Astrocyte (in vitro differentiated cells and primary cell): ENCODE measurements around the gene ZDHHC1. TPM values are rescaled to one million over a fixed set of nuclear protein-coding genes. Genes with fewer than 3 reads are reported as not detected.
A peak's percentile ranks its signal among the peaks of the same experiment; 100 is the strongest.

Experiments used
- DNase-seq: peaks from one replicate; pipeline ENCODE4 v3.0.0-alpha.2; 2010; ENCODE audit warnings: low read depth
- FAIRE-seq: peaks from 2 replicates; lab custom pipeline; 2011; peaks lifted over from hg19 to GRCh38; lab: Jason Lieb, UNC
- H2AFZ ChIP-seq: 2 replicates; pipeline ENCODE4 v1.6.0; 2012; ENCODE audit warnings: low read depth, low read length, inconsistent platforms
- H3K27ac ChIP-seq: 2 replicates; pipeline ENCODE4 v1.5.1; 2011; ENCODE audit warnings: low read depth, low read length, inconsistent platforms
- H3K27me3 ChIP-seq: 2 replicates; pipeline ENCODE4 v1.6.0; 2011; ENCODE audit warnings: low read length, inconsistent platforms; ENCODE audit not compliant: insufficient read depth
- H3K36me3 ChIP-seq: 2 replicates; pipeline ENCODE4 v1.5.1; 2011; ENCODE audit warnings: low read length, inconsistent platforms; ENCODE audit not compliant: insufficient read depth
- H3K4me1 ChIP-seq: 2 replicates; pipeline ENCODE4 v1.5.1; 2011; ENCODE audit warnings: low read length, inconsistent platforms; ENCODE audit not compliant: insufficient read depth
- H3K4me2 ChIP-seq: 2 replicates; pipeline ENCODE4 v1.6.0; 2012; ENCODE audit warnings: low read length, inconsistent platforms
- H3K4me3 ChIP-seq: 2 replicates; pipeline ENCODE4 v1.5.1; 2011; ENCODE audit warnings: low read depth, mild to moderate bottlenecking, low read length, inconsistent platforms; ENCODE audit not compliant: insufficient read depth
- H3K79me2 ChIP-seq: 2 replicates; pipeline ENCODE4 v1.6.0; 2012; ENCODE audit warnings: mild to moderate bottlenecking, low read length, inconsistent platforms; ENCODE audit not compliant: insufficient read depth
- H3K9ac ChIP-seq: 2 replicates; pipeline ENCODE4 v1.6.0; 2012; ENCODE audit warnings: mild to moderate bottlenecking, low read length, inconsistent platforms
- H3K9me3 ChIP-seq: 2 replicates; pipeline ENCODE4 v1.5.1; 2012; ENCODE audit warnings: low read depth, mild to moderate bottlenecking, low read length, inconsistent platforms; ENCODE audit not compliant: insufficient read depth
- H4K20me1 ChIP-seq: 2 replicates; pipeline ENCODE4 v1.6.0; 2012; ENCODE audit warnings: low read length, inconsistent platforms; ENCODE audit not compliant: insufficient read depth
- H3K27ac Mint-ChIP-seq: one replicate; pipeline ENCODE4 v1.8.0; 2021; ENCODE audit warnings: mild to moderate bottlenecking, mixed read lengths; ENCODE audit not compliant: unreplicated experiment
- H3K27me3 Mint-ChIP-seq: one replicate; pipeline ENCODE4 v1.8.0; 2021; ENCODE audit warnings: low read depth, mixed read lengths; ENCODE audit not compliant: unreplicated experiment
- H3K36me3 Mint-ChIP-seq: one replicate; pipeline ENCODE4 v1.8.0; 2021; ENCODE audit warnings: low read depth, mixed read lengths; ENCODE audit not compliant: unreplicated experiment
- H3K4me1 Mint-ChIP-seq: one replicate; pipeline ENCODE4 v1.8.0; 2021; ENCODE audit warnings: low read depth, mixed read lengths; ENCODE audit not compliant: unreplicated experiment
- H3K4me3 Mint-ChIP-seq: one replicate; pipeline ENCODE4 v1.8.0; 2021; ENCODE audit warnings: mild to moderate bottlenecking, moderate library complexity, mixed read lengths; ENCODE audit not compliant: unreplicated experiment
- H3K9me3 Mint-ChIP-seq: one replicate; pipeline ENCODE4 v1.8.0; 2021; ENCODE audit warnings: mild to moderate bottlenecking, mixed read lengths; ENCODE audit not compliant: unreplicated experiment
- CTCF ChIP-seq: IDR thresholded peaks from 2 replicates; pipeline ENCODE4 v1.5.1; 2011; ENCODE audit warnings: low read depth, mild to moderate bottlenecking, inconsistent platforms, low read length, moderate library complexity; ENCODE audit not compliant: insufficient read depth
- EZH2 ChIP-seq: IDR thresholded peaks from 2 replicates; pipeline ENCODE4 v1.6.1; 2012; ENCODE audit warnings: mild to moderate bottlenecking, low read length, inconsistent platforms; ENCODE audit not compliant: insufficient read depth
- total RNA-seq: library from RNA; stranded (reverse); gene quantifications from 2 replicates; pipeline ENCODE4 v1.2.1, GENCODE V29; 2021

ZDHHC1 gene
- total RNA-seq, 1 donor from 2014 or later: 3.7 TPM

DNA sequence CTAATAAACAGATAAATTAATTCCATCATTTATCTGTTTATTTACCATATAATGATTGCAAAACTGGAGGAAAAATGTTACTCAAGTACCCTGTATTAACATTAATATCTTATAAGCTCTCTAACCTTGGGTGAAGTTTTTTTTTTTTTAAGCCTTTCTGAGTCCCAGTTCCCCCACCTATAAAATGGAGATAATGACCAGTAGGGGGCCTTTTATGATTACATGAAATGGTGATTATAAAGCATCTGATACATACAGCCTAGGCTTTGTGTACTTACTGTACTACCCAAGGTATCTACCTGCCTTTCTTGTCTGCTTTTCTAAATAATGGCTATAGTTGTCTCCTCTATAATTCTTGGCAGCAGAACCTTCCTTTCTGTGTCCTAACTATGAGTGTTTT is 67.1 kb downstream of the ZDHHC1 start:
- peaks cover 25% of the 10 kb centered on the region for H3K27me3 Mint-ChIP-seq
- H3K36me3 Mint-ChIP-seq: no peaks in the 10 kb centered on the region
- no peak overlapping the region for H3K4me3 Mint-ChIP-seq
- Histone ChIP-seq H3K4me1 (no peaks in the 10 kb centered on the region), H4K20me1 (no peaks in the 10 kb centered on the region), H3K79me2 (no peaks in the 10 kb centered on the region), H3K27ac (no peak overlapping the region), H3K9ac (no peak overlapping the region), H3K4me3 (no peak overlapping the region), H2AFZ (no peak overlapping the region), H3K9me3 (no peaks in the 10 kb centered on the region), H3K4me2 (no peak overlapping the region), H3K27me3 (no peaks in the 10 kb centered on the region), H3K36me3 (no peaks in the 10 kb centered on the region)
- DNase-seq (peak; percentile 7), FAIRE-seq (peak; percentile 13)
- no peak overlapping the region for H3K27ac Mint-ChIP-seq
- no peaks in the 10 kb centered on the region for H3K9me3 Mint-ChIP-seq
- TF ChIP-seq CTCF: peak; percentile 45
- no peak for TF ChIP-seq EZH2
- no peaks in the 10 kb centered on the region for H3K4me1 Mint-ChIP-seq

GRCh38 chr16:67346341-67346740 is 69.9 kb downstream of the ZDHHC1 start:
- Histone ChIP-seq H4K20me1 (no peaks in the 10 kb centered on the region), H3K27me3 (no peaks in the 10 kb centered on the region), H2AFZ (no peak overlapping the region), H3K27ac (no peak overlapping the region), H3K79me2 (no peaks in the 10 kb centered on the region), H3K4me3 (no peak overlapping the region), H3K4me2 (no peak overlapping the region), H3K9ac (no peak overlapping the region), H3K36me3 (no peaks in the 10 kb centered on the region), H3K9me3 (no peaks in the 10 kb centered on the region), H3K4me1 (no peaks in the 10 kb centered on the region)
- FAIRE-seq: no peak
- H3K4me3 Mint-ChIP-seq: no peak overlapping the region
- H3K36me3 Mint-ChIP-seq: no peaks in the 10 kb centered on the region
- no peaks in the 10 kb centered on the region for H3K4me1 Mint-ChIP-seq
- DNase-seq: no peak
- no peak overlapping the region for H3K27ac Mint-ChIP-seq
- H3K27me3 Mint-ChIP-seq: peaks cover 11% of the 10 kb centered on the region
- no peak for TF ChIP-seq CTCF
- no peak for TF ChIP-seq EZH2
- no peaks in the 10 kb centered on the region for H3K9me3 Mint-ChIP-seq

DNA sequence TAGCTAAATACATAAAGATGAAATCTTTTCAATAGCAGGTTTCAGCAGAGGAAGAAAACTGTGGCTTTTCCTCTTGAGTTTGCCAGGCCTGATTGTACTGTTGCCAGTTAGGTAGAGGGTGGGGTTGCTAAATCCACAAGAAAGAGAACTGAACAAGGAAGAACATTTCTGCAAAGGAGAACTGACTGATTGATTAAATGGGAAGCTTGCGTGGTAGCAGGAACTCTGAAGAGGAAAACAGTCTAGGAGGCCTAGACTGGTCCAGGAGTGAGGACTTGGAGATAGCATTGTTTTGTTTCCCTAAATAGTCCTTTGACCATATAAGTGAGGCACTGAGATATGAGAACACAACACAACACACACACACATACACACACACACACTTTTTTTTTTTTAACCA is 70.9 kb downstream of the ZDHHC1 start:
- Histone ChIP-seq H3K27ac (no peak overlapping the region), H3K27me3 (no peaks in the 10 kb centered on the region), H3K4me2 (no peak overlapping the region), H4K20me1 (no peaks in the 10 kb centered on the region), H3K9ac (no peak overlapping the region), H3K79me2 (no peaks in the 10 kb centered on the region), H2AFZ (no peak overlapping the region), H3K4me3 (no peak overlapping the region), H3K9me3 (no peaks in the 10 kb centered on the region), H3K36me3 (no peaks in the 10 kb centered on the region), H3K4me1 (no peaks in the 10 kb centered on the region)
- Mint-ChIP-seq H3K27ac (no peak overlapping the region), H3K4me1 (no peaks in the 10 kb centered on the region), H3K4me3 (no peak overlapping the region), H3K36me3 (no peaks in the 10 kb centered on the region), H3K27me3 (peaks cover 10% of the 10 kb centered on the region), H3K9me3 (no peaks in the 10 kb centered on the region)
- FAIRE-seq: no peak
- DNase-seq: no peak
- TF ChIP-seq CTCF (no peak), EZH2 (no peak)

Other genes starting within 250 kb of the ZDHHC1 start
- 9.5 and 10.9 TPM in 2 replicates for gene NOL3, start 245.9 kb downstream of the ZDHHC1 start, total RNA-seq
- 26.1 TPM in 2 replicates for gene MATCAP1, start 232.5 kb downstream of the ZDHHC1 start, total RNA-seq
- 0.45 and 0.62 TPM in 2 replicates for gene EXOC3L1, start 226.3 kb downstream of the ZDHHC1 start, total RNA-seq
- 44.7 and 51.2 TPM in 2 replicates for gene E2F4, start 224.3 kb downstream of the ZDHHC1 start, total RNA-seq
- gene ELMO3, start 217.3 kb downstream of the ZDHHC1 start, total RNA-seq: 1.2 and 1.4 TPM in 2 replicates
- 47.5 and 51.6 TPM in 2 replicates for gene TMEM208, start 189.3 kb downstream of the ZDHHC1 start, total RNA-seq
- gene FHOD1, start 169.0 kb downstream of the ZDHHC1 start, total RNA-seq: 38.1 and 40.5 TPM in 2 replicates
- 2.4 and 2.5 TPM in 2 replicates for gene SLC9A5, start 167.5 kb downstream of the ZDHHC1 start, total RNA-seq
- 1.8 and 2.4 TPM in 2 replicates for gene PLEKHG4, start 136.9 kb downstream of the ZDHHC1 start, total RNA-seq
- gene KCTD19, start 89.7 kb downstream of the ZDHHC1 start, total RNA-seq: not detected in 2 replicates
- not detected in 2 replicates for gene LRRC36, start 89.7 kb downstream of the ZDHHC1 start, total RNA-seq
- gene TPPP3, start 23.0 kb downstream of the ZDHHC1 start, total RNA-seq: 0.65 and 0.75 TPM in 2 replicates
- gene HSD11B2, start 14.6 kb upstream of the ZDHHC1 start, total RNA-seq: 0.14 TPM in 1 of 2 replicates, not detected in the other
- 114 TPM in 2 replicates for gene ATP6V0D1, start 64.7 kb upstream of the ZDHHC1 start, total RNA-seq
- not detected in 2 replicates for gene AGRP, start 67.1 kb upstream of the ZDHHC1 start, total RNA-seq
- gene RIPOR1, start 112.4 kb upstream of the ZDHHC1 start, total RNA-seq: 94.5 and 116 TPM in 2 replicates
- 25.5 and 26.8 TPM in 2 replicates for gene CTCF, start 146.0 kb upstream of the ZDHHC1 start, total RNA-seq
- gene CARMIL2, start 228.7 kb upstream of the ZDHHC1 start, total RNA-seq: 2.0 TPM in 2 replicates
- gene ACD, start 243.8 kb upstream of the ZDHHC1 start, total RNA-seq: 11.8 and 13.5 TPM in 2 replicates
- gene PARD6A, start 244.5 kb upstream of the ZDHHC1 start, total RNA-seq: 1.2 and 1.4 TPM in 2 replicates